ENCODE data around the gene AKAP7.

The AKAP7 gene

DNA sequence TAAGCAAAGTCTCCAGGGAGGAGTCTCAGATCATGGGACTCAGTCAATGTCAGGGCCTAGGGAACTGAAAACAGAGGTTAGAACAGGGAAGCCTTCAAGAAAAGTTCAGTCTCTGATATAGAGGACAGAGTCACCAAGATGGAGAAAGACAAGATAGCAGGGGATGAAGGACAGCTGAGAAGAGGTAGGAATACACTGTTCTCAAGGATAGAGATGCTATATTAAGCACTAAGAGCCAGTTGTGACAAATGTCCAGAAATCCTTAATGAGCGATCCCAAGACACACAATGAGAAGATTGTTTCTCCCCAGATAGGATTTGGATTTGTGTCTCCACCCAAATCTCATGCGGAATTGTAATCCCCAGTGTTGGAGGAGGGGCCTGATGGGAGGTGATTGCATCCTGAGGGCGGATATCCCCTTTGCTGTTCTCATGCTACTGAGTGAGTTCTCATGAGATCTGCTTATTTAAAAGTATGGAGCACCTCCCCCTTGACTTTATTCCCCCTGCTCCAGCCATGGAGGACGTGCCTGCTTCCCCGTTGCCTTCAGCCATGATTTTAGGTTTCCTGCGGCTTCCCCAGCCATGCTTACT lies 168.2 kb downstream of the AKAP7 start:
- DNase-seq (ENCODE audit: low read depth, low spot score): no peak
- TF ChIP-seq, protein P1, sequence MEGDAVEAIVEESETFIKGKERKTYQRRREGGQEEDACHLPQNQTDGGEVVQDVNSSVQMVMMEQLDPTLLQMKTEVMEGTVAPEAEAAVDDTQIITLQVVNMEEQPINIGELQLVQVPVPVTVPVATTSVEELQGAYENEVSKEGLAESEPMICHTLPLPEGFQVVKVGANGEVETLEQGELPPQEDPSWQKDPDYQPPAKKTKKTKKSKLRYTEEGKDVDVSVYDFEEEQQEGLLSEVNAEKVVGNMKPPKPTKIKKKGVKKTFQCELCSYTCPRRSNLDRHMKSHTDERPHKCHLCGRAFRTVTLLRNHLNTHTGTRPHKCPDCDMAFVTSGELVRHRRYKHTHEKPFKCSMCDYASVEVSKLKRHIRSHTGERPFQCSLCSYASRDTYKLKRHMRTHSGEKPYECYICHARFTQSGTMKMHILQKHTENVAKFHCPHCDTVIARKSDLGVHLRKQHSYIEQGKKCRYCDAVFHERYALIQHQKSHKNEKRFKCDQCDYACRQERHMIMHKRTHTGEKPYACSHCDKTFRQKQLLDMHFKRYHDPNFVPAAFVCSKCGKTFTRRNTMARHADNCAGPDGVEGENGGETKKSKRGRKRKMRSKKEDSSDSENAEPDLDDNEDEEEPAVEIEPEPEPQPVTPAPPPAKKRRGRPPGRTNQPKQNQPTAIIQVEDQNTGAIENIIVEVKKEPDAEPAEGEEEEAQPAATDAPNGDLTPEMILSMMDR (IDR thresholded peaks at IDR 0.05; ENCODE audit: low read depth, low read length): no peak
- H3K4me3 ChIP-seq (ENCODE audit: low read depth, low read length): no peak overlapping the region
- in situ Hi-C loops (cut with HindIII; ENCODE audit: low sequenced_read_pairs): no loop called here

DNA sequence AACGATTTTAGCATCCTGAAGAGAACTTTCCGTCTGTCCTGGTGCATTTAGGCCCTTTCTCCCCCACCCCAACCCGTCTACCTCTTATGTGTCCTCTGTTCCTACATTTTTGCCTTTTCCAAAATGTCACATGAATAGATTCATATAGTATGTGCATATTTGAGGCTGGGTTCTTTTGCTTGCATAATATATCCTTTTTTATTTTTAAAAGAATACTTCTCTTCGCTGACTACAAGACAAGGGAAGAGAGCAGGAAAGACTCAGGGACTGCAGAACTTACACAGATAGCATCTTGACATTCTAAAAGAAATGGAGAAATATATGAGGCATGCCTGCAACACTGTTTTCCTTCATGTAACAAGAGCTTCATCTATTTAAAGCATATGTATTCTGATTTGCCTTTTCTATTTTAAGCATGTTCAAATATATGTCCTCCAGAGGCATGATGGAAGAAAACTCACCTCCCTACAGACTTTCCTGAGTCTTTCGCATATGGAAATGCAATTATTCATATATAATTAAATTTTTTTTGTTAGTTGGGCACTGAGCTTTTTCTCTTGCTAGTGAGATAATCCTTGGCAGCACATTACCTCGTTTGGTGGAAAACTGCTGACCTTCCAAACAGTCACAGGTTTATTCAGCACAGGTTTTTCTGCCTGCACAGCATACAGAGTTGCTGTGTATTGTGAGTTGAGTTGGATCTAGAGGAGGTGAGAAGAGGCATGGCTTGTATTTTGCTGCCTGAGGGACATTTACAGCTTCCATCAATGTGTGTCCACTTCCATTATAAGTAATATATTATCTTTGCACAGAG lies 170.0 kb downstream of the AKAP7 start:
- TF ChIP-seq, protein P1 (IDR thresholded peaks at IDR 0.05; ENCODE audit: low read depth, low read length): no peak
- in situ Hi-C loops (cut with HindIII; ENCODE audit: low sequenced_read_pairs): no loop called here
- no peak overlapping the region for H3K4me3 ChIP-seq (ENCODE audit: low read depth, low read length)
- no peak for DNase-seq (ENCODE audit: low read depth, low spot score)

- no peak overlapping the region for H3K4me3 ChIP-seq (ENCODE audit: low read depth, low read length)
- in situ Hi-C loops (cut with HindIII; ENCODE audit: low sequenced_read_pairs): no loop called here
- DNase-seq (ENCODE audit: low read depth, low spot score): no peak
- TF ChIP-seq, protein P1 (IDR thresholded peaks at IDR 0.05; ENCODE audit: low read depth, low read length): no peak
Observed at GRCh38 chr6:131309437-131309836, 174.2 kb downstream of the AKAP7 start.

GRCh38 chr6:131314838-131315237 lies 179.6 kb downstream of the AKAP7 start:
- no peak overlapping the region for H3K4me3 ChIP-seq (ENCODE audit: low read depth, low read length)
- no peak for DNase-seq (ENCODE audit: low read depth, low spot score)
- TF ChIP-seq, protein P1 (IDR thresholded peaks at IDR 0.05; ENCODE audit: low read depth, low read length): no peak
- in situ Hi-C loops (cut with HindIII; ENCODE audit: low sequenced_read_pairs): no loop called here

GRCh38 chr6:131316654-131317053 lies 181.4 kb downstream of the AKAP7 start:
- TF ChIP-seq, protein P1 (IDR thresholded peaks at IDR 0.05; ENCODE audit: low read depth, low read length): no peak
- no peak overlapping the region for H3K4me3 ChIP-seq (ENCODE audit: low read depth, low read length)
- no peak for DNase-seq (ENCODE audit: low read depth, low spot score)
- in situ Hi-C loops (cut with HindIII; ENCODE audit: low sequenced_read_pairs): no loop called here

DNA sequence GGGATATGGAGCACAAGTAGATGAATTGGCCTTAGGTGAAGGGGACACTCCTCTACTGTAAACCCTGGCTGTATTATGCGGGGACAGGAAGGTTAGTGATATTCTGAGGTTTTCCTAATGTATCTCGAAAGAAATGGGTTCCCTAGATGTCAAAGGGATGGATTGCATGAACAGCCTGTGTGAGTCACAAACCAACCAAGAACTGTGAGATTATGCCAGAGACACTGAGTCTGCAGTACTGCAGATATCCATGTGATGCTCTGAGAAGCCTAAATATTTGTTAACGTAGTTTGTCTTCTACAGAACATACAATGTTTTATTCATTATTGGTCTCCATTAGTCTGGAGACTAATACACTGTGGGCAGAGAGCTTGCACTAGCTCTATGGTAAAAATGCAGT lies 182.2 kb downstream of the AKAP7 start:
- TF ChIP-seq, protein P1 (IDR thresholded peaks at IDR 0.05; ENCODE audit: low read depth, low read length): no peak
- DNase-seq (ENCODE audit: low read depth, low spot score): no peak
- in situ Hi-C loops (cut with HindIII; ENCODE audit: low sequenced_read_pairs): no loop called here
- no peak overlapping the region for H3K4me3 ChIP-seq (ENCODE audit: low read depth, low read length)
